A549 (cell line): ENCODE data around the gene C1orf50.

Experiments used
- EP300 ChIP-seq, 2 experiments: fragments of >200 bp; sonication (Bioruptor Twin); formaldehyde crosslinking; IDR thresholded peaks; 2 replicates in 1 of 2; 3 replicates in 1 of 2; pipeline ENCODE4 v1.6.1; 2016 to 2017
- POLR2A ChIP-seq: IDR thresholded peaks from 2 replicates; pipeline ENCODE4 v1.6.1; 2012; ENCODE audit warnings: mild to moderate bottlenecking, low read length
- USF2 ChIP-seq: fragments of 450-650 bp; IDR thresholded peaks from 2 replicates; pipeline ENCODE4 v1.6.1; 2014; ENCODE audit warnings: antibody characterized with exemption

GRCh38 chr1:42739753-42740700 lies 27.0 kb upstream of the C1orf50 start, which contains the start of gene CLDN19:
- no peak for TF ChIP-seq EP300 (IDR thresholded peaks at IDR 0.05)
- TF ChIP-seq POLR2A, result no peak
- no peak for TF ChIP-seq USF2
